HG03175 (cell line): Measurements from ENCODE around the gene MVD.

Experiments
- ATAC-seq: cut with Tn5 transposase; IDR thresholded peaks from one replicate; pipeline ENCODE4 v1.9.1; 2021; ENCODE audit warnings: mild to moderate bottlenecking, moderate library complexity; ENCODE audit not compliant: unreplicated experiment

The MVD gene

GRCh38 chr16:88642881-88643643, 19.8 kb downstream of the MVD start:
- no peak for ATAC-seq

- ATAC-seq = no peak
Observed at GRCh38 chr16:88640498-88641247, 22.2 kb downstream of the MVD start.

GRCh38 chr16:88640039-88640495, 22.8 kb downstream of the MVD start:
- no peak for ATAC-seq

GRCh38 chr16:88639231-88640038, 23.5 kb downstream of the MVD start:
- ATAC-seq = no peak

- ATAC-seq = no peak
Observed at GRCh38 chr16:88638323-88639230, 24.3 kb downstream of the MVD start, which contains the start of gene IL17C. Gene IL17C, plus strand, starts transcription at chr16:88638572. Its CDS starts 70 bp downstream, at chr16:88638642.

GRCh38 chr16:88636488-88637265, 26.2 kb downstream of the MVD start:
- no peak for ATAC-seq

GRCh38 chr16:88635671-88636319, 27.1 kb downstream of the MVD start:
- no peak for ATAC-seq

- ATAC-seq = no peak
Observed at GRCh38 chr16:88634994-88635670, 27.8 kb downstream of the MVD start.

- peak; percentile 45 for ATAC-seq
Observed at GRCh38 chr16:88634141-88634993, 28.5 kb downstream of the MVD start.

- peak; percentile 20 for ATAC-seq
Observed at GRCh38 chr16:88633684-88634140, 29.2 kb downstream of the MVD start.

- no peak for ATAC-seq
Observed at GRCh38 chr16:88632587-88632930, 30.3 kb downstream of the MVD start.

- no peak for ATAC-seq
Observed at GRCh38 chr16:88631920-88632586, 30.8 kb downstream of the MVD start.

GRCh38 chr16:88631384-88631783, 31.5 kb downstream of the MVD start:
- no peak for ATAC-seq

GRCh38 chr16:88630941-88631340, 31.9 kb downstream of the MVD start:
- ATAC-seq = no peak

GRCh38 chr16:88630433-88630832, 32.5 kb downstream of the MVD start:
- no peak for ATAC-seq

- ATAC-seq = no peak
Observed at GRCh38 chr16:88629835-88630234, 33.1 kb downstream of the MVD start.

GRCh38 chr16:88628512-88628974, 34.3 kb downstream of the MVD start:
- no peak for ATAC-seq
